ENCODE data around the gene ACACA.

Gene ACACA

DNA sequence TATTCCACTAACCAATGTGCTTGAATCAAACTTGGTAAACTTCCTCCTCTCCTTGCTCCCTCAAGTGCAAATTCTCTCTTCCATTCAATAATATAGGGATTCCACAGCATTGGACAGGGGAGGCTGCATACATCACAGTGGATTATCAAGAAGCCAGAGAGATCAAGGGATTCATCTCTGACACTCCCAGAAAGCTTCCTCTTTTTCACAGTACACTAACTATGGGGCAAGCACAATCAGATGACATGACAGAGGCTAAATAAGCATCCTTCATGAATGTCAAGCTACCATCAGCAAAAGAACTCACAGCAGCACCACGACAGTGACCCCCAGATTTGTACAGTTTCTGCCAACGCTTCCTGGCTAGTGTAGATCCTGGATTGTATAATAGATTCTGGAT, 209.3 kb downstream of the ACACA start:
- ChIA-PET CTCF (interaction anchor here (2.3 kb wide), 1 partner anchor 594 kb away, joined by 9 read pairs; no protein-coding TSS in a partner anchor), POLR2A (no interaction called here)
- no peak overlapping the region for H3K4me3 ChIP-seq (ENCODE audit: low read depth, low read length)
- no peak for DNase-seq (ENCODE audit: low read depth, low spot score)
- TF ChIP-seq, protein P1, sequence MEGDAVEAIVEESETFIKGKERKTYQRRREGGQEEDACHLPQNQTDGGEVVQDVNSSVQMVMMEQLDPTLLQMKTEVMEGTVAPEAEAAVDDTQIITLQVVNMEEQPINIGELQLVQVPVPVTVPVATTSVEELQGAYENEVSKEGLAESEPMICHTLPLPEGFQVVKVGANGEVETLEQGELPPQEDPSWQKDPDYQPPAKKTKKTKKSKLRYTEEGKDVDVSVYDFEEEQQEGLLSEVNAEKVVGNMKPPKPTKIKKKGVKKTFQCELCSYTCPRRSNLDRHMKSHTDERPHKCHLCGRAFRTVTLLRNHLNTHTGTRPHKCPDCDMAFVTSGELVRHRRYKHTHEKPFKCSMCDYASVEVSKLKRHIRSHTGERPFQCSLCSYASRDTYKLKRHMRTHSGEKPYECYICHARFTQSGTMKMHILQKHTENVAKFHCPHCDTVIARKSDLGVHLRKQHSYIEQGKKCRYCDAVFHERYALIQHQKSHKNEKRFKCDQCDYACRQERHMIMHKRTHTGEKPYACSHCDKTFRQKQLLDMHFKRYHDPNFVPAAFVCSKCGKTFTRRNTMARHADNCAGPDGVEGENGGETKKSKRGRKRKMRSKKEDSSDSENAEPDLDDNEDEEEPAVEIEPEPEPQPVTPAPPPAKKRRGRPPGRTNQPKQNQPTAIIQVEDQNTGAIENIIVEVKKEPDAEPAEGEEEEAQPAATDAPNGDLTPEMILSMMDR (IDR thresholded peaks at IDR 0.05; ENCODE audit: insufficient read depth, low read length, missing control alignments), result no peak

DNA sequence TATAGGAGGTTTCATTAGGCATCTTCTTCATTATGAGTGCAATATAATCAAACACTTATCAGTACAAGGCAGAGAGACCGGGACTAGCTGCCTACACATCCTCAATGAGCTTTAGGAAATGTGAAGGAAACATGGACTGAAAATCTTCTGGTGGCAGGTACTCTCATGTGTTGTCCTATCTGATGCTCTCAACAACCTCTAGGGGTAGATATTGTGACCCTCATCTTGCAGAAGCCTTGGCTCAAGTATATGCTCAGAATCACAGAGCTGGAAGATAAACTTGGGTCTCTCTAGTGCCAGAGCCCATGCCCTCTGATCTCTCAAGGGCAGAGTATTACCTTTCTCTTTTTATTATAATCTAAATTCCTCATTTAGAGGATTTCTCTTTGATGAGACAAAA, 212.4 kb downstream of the ACACA start:
- no peak for DNase-seq (ENCODE audit: low read depth, low spot score)
- CTCF ChIA-PET, result interaction anchor here (0.8 to 1.6 kb wide), 4 partner anchors 15 to 147 kb away, joined by 3 read pairs; no protein-coding TSS in a partner anchor
- POLR2A ChIA-PET, result no interaction called here
- TF ChIP-seq, protein P1 (IDR thresholded peaks at IDR 0.05; ENCODE audit: insufficient read depth, low read length, missing control alignments), result no peak
- H3K4me3 ChIP-seq (ENCODE audit: low read depth, low read length), result no peak overlapping the region

GRCh38 chr17:37191219-37191618, 215.4 kb downstream of the ACACA start:
- ChIA-PET CTCF (interaction anchor here (1.1 to 1.7 kb wide), 3 partner anchors 15 to 81 kb away, joined by 4 read pairs; no protein-coding TSS in a partner anchor), POLR2A (no interaction called here)
- TF ChIP-seq, protein P1 (IDR thresholded peaks at IDR 0.05; ENCODE audit: insufficient read depth, low read length, missing control alignments), result no peak
- no peak overlapping the region for H3K4me3 ChIP-seq (ENCODE audit: low read depth, low read length)
- no peak for DNase-seq (ENCODE audit: low read depth, low spot score)

DNA sequence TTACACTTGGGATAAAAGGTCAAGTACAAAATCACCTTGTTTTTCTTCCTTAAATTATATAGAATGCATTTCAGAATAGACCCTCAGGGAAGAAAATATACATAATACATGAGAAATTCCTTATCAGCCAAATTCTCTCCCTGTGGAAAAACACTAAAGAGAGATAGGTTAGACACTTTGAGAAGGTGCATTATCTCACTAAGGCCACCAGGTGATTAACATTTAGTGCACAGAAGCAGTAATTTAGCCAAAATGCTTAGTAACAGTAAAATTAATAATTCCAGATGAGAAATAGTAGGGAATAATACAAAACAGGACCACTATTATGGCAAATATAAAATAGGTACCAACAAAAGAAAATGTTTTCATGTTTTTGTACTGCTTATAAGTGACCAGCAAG, 216.1 kb downstream of the ACACA start:
- ChIA-PET CTCF (interaction anchor here (1.1 to 2.0 kb wide), 2 partner anchors 14 to 587 kb away, joined by 4 to 5 read pairs; no protein-coding TSS in a partner anchor), POLR2A (interaction anchor here (0.5 kb wide), 1 partner anchor 19 kb away, joined by 5 read pairs; no protein-coding TSS in a partner anchor)
- TF ChIP-seq, protein P1 (IDR thresholded peaks at IDR 0.05; ENCODE audit: insufficient read depth, low read length, missing control alignments), result no peak
- H3K4me3 ChIP-seq (ENCODE audit: low read depth, low read length), result no peak overlapping the region
- no peak for DNase-seq (ENCODE audit: low read depth, low spot score)

DNA sequence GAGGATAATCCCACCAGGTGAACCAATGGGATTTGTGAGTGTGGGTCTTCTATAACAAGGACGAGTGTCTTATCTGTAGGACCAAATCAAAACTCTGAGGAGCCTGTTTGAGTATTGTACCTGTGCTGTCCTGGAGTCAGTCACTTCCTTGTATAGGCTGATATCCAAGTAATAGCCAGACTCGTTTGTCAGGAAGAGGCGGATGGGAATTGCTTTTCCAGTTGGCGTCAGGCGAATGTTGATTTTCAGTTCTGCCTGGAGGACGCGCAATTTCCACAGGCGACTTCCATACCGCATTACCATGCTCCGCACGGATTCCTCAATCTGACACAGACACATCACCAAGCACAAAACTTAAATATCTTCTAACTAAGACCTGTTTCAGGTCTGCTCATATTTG, 218.5 kb downstream of the ACACA start:
- no peak for DNase-seq (ENCODE audit: low read depth, low spot score)
- CTCF ChIA-PET, result interaction anchor here (1.2 kb wide), 1 partner anchor 140 kb away, joined by 3 read pairs; no protein-coding TSS in a partner anchor
- TF ChIP-seq, protein P1 (IDR thresholded peaks at IDR 0.05; ENCODE audit: insufficient read depth, low read length, missing control alignments), result no peak
- POLR2A ChIA-PET, result no interaction called here
- H3K4me3 ChIP-seq (ENCODE audit: low read depth, low read length), result no peak overlapping the region

DNA sequence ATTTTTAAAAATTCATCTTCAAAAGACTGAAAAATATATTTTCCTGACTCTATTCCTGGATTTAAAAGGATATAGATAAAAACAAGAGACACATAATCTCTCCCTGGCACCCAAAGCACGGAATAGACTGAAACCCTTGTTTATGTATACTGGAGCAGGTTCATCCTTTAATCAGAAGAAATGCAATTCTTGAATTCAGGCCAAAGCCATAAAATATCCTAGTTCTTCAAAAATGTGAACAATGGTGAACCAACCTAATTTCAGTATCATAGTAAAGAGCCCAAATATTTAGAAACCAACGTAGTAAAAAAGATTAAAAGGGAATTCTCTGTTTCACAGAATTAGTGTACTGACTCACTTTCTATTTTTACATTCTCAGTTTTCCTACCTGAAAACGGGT, 219.4 kb downstream of the ACACA start:
- no peak overlapping the region for H3K4me3 ChIP-seq (ENCODE audit: low read depth, low read length)
- CTCF ChIA-PET, result no interaction called here
- POLR2A ChIA-PET, result no interaction called here
- TF ChIP-seq, protein P1 (IDR thresholded peaks at IDR 0.05; ENCODE audit: insufficient read depth, low read length, missing control alignments), result no peak
- no peak for DNase-seq (ENCODE audit: low read depth, low spot score)
